Loucy (cell line): ENCODE data around the gene FAM177A1.

ENCODE experiments used
- H2AFZ ChIP-seq: fragments of 200-600 bp; sonication (generic); 2 replicates; pipeline ENCODE4 v1.6.0; 2016; ENCODE audit warnings: antibody characterized with exemption, mild to moderate bottlenecking, low read length, moderate library complexity
- H3F3A ChIP-seq: fragments of 200-600 bp; 2 replicates; pipeline ENCODE4 v1.6.0; 2016; ENCODE audit warnings: antibody characterized with exemption, low read depth, mild to moderate bottlenecking
- H3K27me3 ChIP-seq: fragments of 200-600 bp; sonication (generic); 2 replicates; pipeline ENCODE4 v1.6.1; 2014; ENCODE audit warnings: low read length, mild to moderate bottlenecking; ENCODE audit not compliant: insufficient read depth, poor library complexity, severe bottlenecking
- H3K36me3 ChIP-seq: fragments of 200-600 bp; sonication (generic); 2 replicates; pipeline ENCODE4 v1.6.1; 2016; ENCODE audit warnings: low read length; ENCODE audit not compliant: insufficient read depth
- H3K4me1 ChIP-seq: fragments of 200-600 bp; sonication (generic); 2 replicates; pipeline ENCODE4 v1.5.1; 2014; ENCODE audit warnings: low read length, mild to moderate bottlenecking; ENCODE audit not compliant: insufficient read depth, poor library complexity, severe bottlenecking
- H3K4me2 ChIP-seq: fragments of 200-600 bp; sonication (generic); 2 replicates; pipeline ENCODE4 v1.6.0; 2014; ENCODE audit warnings: antibody characterized with exemption, low read length, low read depth, mild to moderate bottlenecking; ENCODE audit not compliant: poor library complexity, severe bottlenecking
- H3K4me3 ChIP-seq: fragments of 200-600 bp; sonication (generic); 2 replicates; pipeline ENCODE4 v1.5.1; 2014; ENCODE audit warnings: low read length, mild to moderate bottlenecking, mixed read lengths; ENCODE audit not compliant: poor library complexity, severe bottlenecking
- H3K79me2 ChIP-seq: fragments of 200-600 bp; sonication (generic); 2 replicates; pipeline ENCODE4 v1.6.1; 2014; ENCODE audit warnings: low read length; ENCODE audit not compliant: insufficient read depth
- H3K9ac ChIP-seq: fragments of 200-600 bp; sonication (generic); 2 replicates; pipeline ENCODE4 v1.6.0; 2014; ENCODE audit warnings: mild to moderate bottlenecking, low read depth, low read length, moderate library complexity; ENCODE audit not compliant: poor library complexity, severe bottlenecking
- H3K9me2 ChIP-seq: fragments of 200-600 bp; sonication (generic); replicated peaks from 2 replicates; pipeline ENCODE4 v1.6.1; 2016; ENCODE audit warnings: low read depth, low read length, mixed read lengths
- H3K9me3 ChIP-seq: fragments of 200-600 bp; sonication (generic); 2 replicates; pipeline ENCODE4 v1.6.1; 2014; ENCODE audit warnings: mild to moderate bottlenecking, antibody characterized with exemption, low read length, low read depth; ENCODE audit not compliant: insufficient read depth
- H4K20me1 ChIP-seq: fragments of 200-600 bp; sonication (generic); 2 replicates; pipeline ENCODE4 v1.6.0; 2014; ENCODE audit warnings: antibody characterized with exemption, low read length, mild to moderate bottlenecking; ENCODE audit not compliant: insufficient read depth, poor library complexity, severe bottlenecking
- EZH2phosphoT487 ChIP-seq: fragments of 200-600 bp; IDR thresholded peaks from 2 replicates; pipeline ENCODE4 v1.6.1; 2018; ENCODE audit warnings: antibody characterized with exemption, mild to moderate bottlenecking, moderate library complexity, borderline replicate concordance
- TF ChIP-seq, protein P1 (sequence below): fragments of 200-600 bp; sonication (generic); conservative IDR thresholded peaks from 2 replicates; pipeline ENCODE4 v1.5.1; 2014; ENCODE audit warnings: mild to moderate bottlenecking, antibody characterized with exemption, low read length

FAM177A1 gene

DNA sequence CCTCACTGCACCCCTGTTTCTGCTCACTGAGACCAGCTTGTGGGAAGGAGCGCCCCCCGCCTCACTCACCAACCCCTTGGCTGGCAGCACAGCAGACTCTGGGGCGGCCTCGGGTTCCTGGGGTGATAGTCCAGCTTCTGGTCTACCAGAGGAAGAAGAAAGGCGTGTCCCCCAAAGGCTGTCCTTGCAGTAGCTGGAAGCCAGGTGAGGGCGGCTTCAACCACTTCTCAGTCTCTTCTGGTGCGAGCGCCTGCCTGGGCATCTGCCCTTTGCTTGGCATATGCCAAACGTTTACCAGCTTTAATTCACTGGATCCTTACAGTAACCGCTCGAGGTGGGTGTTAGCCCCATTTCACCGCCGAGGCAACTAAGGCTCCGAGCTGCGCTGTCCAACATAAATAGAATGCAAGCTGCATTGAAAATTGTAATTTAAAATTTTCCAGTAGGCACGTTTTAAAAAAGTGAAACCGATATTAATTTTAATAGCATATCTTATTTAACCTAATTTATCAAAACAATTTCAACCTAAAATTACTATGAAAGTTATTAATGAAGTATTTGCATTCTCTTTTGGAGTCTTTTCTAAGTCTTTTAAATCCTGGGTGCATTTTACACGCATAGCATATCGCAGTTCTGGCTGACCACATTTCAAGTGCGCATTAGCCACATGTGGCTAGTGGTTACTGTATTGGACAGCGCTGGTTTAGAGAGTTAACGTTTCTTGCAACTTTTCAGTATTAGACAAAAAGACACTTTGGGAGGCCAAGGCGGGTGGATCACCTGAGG, 872 bp downstream of the FAM177A1 start:
- Histone ChIP-seq H3F3A (peaks cover 2% of the 10 kb centered on the region; the same call in 1 of the 2 replicates), H3K36me3 (no peaks in the 10 kb centered on the region), H4K20me1 (peaks cover 10% of the 10 kb centered on the region), H3K27me3 (no peaks in the 10 kb centered on the region), H3K4me2 (peak overlapping the region; percentile 92), H3K9me3 (no peaks in the 10 kb centered on the region), H3K4me3 (peak overlapping the region; percentile 82), H3K9ac (peak overlapping the region; percentile 77), H3K79me2 (peaks cover 19% of the 10 kb centered on the region), H3K4me1 (peaks cover 32% of the 10 kb centered on the region), H3K9me2 (no peaks in the 10 kb centered on the region), H2AFZ (peak overlapping the region; percentile 92)
- no peak for TF ChIP-seq EZH2phosphoT487
- TF ChIP-seq, protein P1, sequence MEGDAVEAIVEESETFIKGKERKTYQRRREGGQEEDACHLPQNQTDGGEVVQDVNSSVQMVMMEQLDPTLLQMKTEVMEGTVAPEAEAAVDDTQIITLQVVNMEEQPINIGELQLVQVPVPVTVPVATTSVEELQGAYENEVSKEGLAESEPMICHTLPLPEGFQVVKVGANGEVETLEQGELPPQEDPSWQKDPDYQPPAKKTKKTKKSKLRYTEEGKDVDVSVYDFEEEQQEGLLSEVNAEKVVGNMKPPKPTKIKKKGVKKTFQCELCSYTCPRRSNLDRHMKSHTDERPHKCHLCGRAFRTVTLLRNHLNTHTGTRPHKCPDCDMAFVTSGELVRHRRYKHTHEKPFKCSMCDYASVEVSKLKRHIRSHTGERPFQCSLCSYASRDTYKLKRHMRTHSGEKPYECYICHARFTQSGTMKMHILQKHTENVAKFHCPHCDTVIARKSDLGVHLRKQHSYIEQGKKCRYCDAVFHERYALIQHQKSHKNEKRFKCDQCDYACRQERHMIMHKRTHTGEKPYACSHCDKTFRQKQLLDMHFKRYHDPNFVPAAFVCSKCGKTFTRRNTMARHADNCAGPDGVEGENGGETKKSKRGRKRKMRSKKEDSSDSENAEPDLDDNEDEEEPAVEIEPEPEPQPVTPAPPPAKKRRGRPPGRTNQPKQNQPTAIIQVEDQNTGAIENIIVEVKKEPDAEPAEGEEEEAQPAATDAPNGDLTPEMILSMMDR, result no peak

DNA sequence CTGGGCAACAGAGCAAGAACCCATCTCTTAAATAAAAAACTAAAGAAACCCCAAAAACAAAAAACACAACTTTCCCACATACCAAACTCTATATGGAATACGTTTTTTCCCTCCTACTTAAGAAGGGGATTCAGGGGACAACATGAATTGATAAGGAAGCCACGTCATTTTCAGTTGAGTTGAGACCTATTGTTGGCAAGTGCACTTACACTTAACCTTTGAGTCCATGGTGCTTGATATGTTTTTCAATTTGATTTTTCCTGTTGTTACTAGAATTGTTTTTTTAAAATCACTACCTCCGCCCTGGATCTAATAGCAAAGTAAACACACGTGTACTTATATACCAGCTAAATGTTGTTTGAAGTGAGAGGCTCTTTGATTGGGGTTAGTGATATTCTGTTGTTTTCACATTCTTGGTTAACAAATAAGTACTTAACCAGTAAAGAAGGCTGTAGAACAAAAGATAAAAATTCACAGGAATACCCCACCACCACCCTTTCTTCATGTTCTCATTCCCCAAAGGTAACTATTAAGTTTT, 2.0 kb downstream of the FAM177A1 start:
- H3K4me1 ChIP-seq, result peaks cover 34% of the 10 kb centered on the region
- TF ChIP-seq, protein P1, result no peak
- no peak for TF ChIP-seq EZH2phosphoT487
- H3F3A ChIP-seq, result peaks cover 2% of the 10 kb centered on the region; the same call in 1 of the 2 replicates
- H3K36me3 ChIP-seq, result no peaks in the 10 kb centered on the region
- H4K20me1 ChIP-seq, result peaks cover 10% of the 10 kb centered on the region
- H3K27me3 ChIP-seq, result no peaks in the 10 kb centered on the region
- H3K9me2 ChIP-seq, result no peaks in the 10 kb centered on the region
- H2AFZ ChIP-seq, result no peak overlapping the region
- H3K4me2 ChIP-seq, result peak overlapping the region; percentile 92
- peak overlapping the region; percentile 82 for H3K4me3 ChIP-seq
- peak overlapping the region; percentile 12 for H3K9ac ChIP-seq
- no peaks in the 10 kb centered on the region for H3K9me3 ChIP-seq
- H3K79me2 ChIP-seq, result peaks cover 20% of the 10 kb centered on the region

DNA sequence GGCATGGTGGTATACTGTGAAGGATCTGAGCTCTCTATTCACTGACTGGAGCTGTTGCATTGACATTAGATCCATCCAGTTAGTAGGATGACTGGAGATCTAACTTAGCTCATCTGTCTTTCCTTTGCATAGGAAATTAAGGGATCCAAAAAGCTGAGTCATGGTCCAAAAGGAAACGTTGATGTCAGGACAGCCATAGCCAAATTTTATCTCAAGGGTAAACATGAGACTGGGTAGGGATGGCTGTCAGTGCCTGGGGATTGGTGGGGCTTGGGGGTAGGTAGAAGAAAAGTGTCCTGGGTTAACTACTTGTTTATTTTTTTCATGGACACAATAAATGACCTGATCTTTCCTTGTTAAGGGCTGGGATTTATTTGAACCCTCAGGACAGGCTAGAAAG, 4.6 kb downstream of the FAM177A1 start:
- no peak for TF ChIP-seq EZH2phosphoT487
- TF ChIP-seq, protein P1, result no peak
- Histone ChIP-seq H3K9me2 (no peaks in the 10 kb centered on the region), H2AFZ (no peak overlapping the region), H3K4me2 (no peak overlapping the region), H3K27me3 (no peaks in the 10 kb centered on the region), H3K4me1 (peaks cover 26% of the 10 kb centered on the region), H3K79me2 (peaks cover 20% of the 10 kb centered on the region), H3K9ac (no peak overlapping the region), H3K36me3 (no peaks in the 10 kb centered on the region), H3K9me3 (no peaks in the 10 kb centered on the region), H3F3A (0 out of 2 replicates have a peak, but pooled peaks cover 2% of the 10 kb centered on the region), H4K20me1 (peaks cover 10% of the 10 kb centered on the region), H3K4me3 (no peak overlapping the region)
